ENCODE results near the gene KIF3B. TPM values are rescaled to one million over a fixed set of nuclear protein-coding genes. Genes with fewer than 3 reads are reported as not detected.

KIF3B gene
- polyA plus RNA-seq, 1 donor (not counting 4 experiments of a cell fraction or from before 2014, with no cell fraction given), result 20.3 TPM

DNA sequence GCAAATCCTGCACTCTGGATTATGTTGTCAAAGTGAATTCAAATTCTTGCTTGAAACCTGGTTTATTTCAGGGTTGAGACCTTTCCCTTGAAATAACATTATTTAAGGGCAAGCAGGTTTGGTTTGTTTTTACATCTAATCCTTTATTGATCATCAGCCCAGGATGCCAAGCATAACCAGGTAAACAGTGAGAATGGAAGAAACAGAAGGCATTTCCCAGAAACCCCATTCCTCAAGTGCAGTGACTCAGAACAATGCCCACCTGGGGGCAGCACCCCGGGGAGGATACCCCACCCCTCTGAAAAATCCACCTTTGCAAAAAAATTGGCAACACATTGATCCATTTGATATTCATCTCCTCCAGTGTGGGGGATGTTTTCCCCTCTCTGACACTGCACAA, 37.2 kb upstream of the KIF3B start:
- H3K36me3 ChIP-seq (ENCODE audit: control insufficient read depth in 2 of 2, extremely low read depth in 1 of 2, insufficient read depth in 2 of 2, low read length in 2 of 2), result peaks cover 4 to 12% of the 10 kb centered on the region in 2 experiments
- no peak overlapping the region for H2AFZ ChIP-seq (ENCODE audit: control insufficient read depth, low read length)
- dilution Hi-C loops (cut with MboI; ENCODE audit: extremely low pct_ligation_motif_present, low sequenced_read_pairs), result no loop called here
- H3K9ac ChIP-seq (ENCODE audit: control insufficient read depth, extremely low read depth, insufficient read depth, low read length), result no peak overlapping the region
- no peaks in the 10 kb centered on the region for H3K79me2 ChIP-seq (ENCODE audit: control insufficient read depth, insufficient read depth, low read length)
- peaks cover 4% of the 10 kb centered on the region for H3K9me1 ChIP-seq (ENCODE audit: control insufficient read depth, extremely low read depth, insufficient read depth, low read length)
- TF ChIP-seq, protein P1, sequence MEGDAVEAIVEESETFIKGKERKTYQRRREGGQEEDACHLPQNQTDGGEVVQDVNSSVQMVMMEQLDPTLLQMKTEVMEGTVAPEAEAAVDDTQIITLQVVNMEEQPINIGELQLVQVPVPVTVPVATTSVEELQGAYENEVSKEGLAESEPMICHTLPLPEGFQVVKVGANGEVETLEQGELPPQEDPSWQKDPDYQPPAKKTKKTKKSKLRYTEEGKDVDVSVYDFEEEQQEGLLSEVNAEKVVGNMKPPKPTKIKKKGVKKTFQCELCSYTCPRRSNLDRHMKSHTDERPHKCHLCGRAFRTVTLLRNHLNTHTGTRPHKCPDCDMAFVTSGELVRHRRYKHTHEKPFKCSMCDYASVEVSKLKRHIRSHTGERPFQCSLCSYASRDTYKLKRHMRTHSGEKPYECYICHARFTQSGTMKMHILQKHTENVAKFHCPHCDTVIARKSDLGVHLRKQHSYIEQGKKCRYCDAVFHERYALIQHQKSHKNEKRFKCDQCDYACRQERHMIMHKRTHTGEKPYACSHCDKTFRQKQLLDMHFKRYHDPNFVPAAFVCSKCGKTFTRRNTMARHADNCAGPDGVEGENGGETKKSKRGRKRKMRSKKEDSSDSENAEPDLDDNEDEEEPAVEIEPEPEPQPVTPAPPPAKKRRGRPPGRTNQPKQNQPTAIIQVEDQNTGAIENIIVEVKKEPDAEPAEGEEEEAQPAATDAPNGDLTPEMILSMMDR (optimal IDR thresholded peaks at IDR 0.05 in 1 of 3, IDR thresholded peaks at IDR 0.05 in 1 of 3, conservative IDR thresholded peaks at IDR 0.05 in 1 of 3; ENCODE audit: extremely low read depth in 1 of 3, insufficient read depth in 2 of 3, low read length in 3 of 3), result no peak
- TF ChIP-seq EZH2 (IDR thresholded peaks at IDR 0.05; ENCODE audit: low read length), result no peak
- DNase-seq (ENCODE audit: low read depth, low spot score), result no peak
- H3K4me3 ChIP-seq (ENCODE audit: control insufficient read depth in 2 of 3, extremely low read depth in 1 of 3, insufficient read depth in 2 of 3, low read depth in 1 of 3, low read length in 3 of 3), result no peak overlapping the region
- H4K20me1 ChIP-seq (ENCODE audit: control insufficient read depth, extremely low read depth, insufficient read depth, low read length), result no peaks in the 10 kb centered on the region
- no peak overlapping the region for H3K4me2 ChIP-seq (ENCODE audit: control insufficient read depth, extremely low read depth, insufficient read depth, low read depth, low read length)
- H3K27me3 ChIP-seq (ENCODE audit: control insufficient read depth, extremely low read depth, insufficient read depth, low read length), result no peaks in the 10 kb centered on the region
- peaks cover 9% of the 10 kb centered on the region for H3K4me1 ChIP-seq (ENCODE audit: control insufficient read depth, extremely low read depth, insufficient read depth, low read length)
- H3K27ac ChIP-seq (ENCODE audit: control insufficient read depth, insufficient read depth, low read length), result no peak overlapping the region
- no peaks in the 10 kb centered on the region for H3K9me3 ChIP-seq (ENCODE audit: control insufficient read depth, low read depth, low read length)
- FAIRE-seq, result no peak

DNA sequence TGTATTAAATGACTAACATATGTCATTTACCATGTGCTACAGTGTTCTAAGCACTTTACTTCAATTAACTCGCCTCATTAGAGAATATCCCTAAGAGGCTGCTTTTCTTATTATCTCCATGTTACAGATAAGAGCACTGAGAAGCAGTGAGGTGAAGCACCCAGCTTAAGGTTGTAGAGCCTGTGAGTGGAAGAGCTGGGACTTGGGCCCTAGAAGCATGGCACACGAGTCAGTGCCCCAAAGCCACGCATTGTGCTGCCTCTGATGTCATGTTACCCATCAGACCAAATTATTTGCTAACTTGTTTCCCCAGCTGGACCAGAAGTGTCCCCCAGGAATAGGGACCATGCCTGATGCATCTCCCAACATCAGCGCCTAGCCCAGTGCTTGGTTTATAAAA, 35.6 kb upstream of the KIF3B start:
- H3K27ac ChIP-seq (ENCODE audit: control insufficient read depth, insufficient read depth, low read length), result no peak overlapping the region
- peaks cover 0 to 4% of the 10 kb centered on the region in 2 experiments for H3K36me3 ChIP-seq (ENCODE audit: control insufficient read depth in 2 of 2, extremely low read depth in 1 of 2, insufficient read depth in 2 of 2, low read length in 2 of 2)
- no peak overlapping the region for H3K4me2 ChIP-seq (ENCODE audit: control insufficient read depth, extremely low read depth, insufficient read depth, low read depth, low read length)
- H3K9me3 ChIP-seq (ENCODE audit: control insufficient read depth, low read depth, low read length), result no peaks in the 10 kb centered on the region
- no peak for TF ChIP-seq EZH2 (IDR thresholded peaks at IDR 0.05; ENCODE audit: low read length)
- TF ChIP-seq, protein P1 (optimal IDR thresholded peaks at IDR 0.05 in 1 of 3, IDR thresholded peaks at IDR 0.05 in 1 of 3, conservative IDR thresholded peaks at IDR 0.05 in 1 of 3; ENCODE audit: extremely low read depth in 1 of 3, insufficient read depth in 2 of 3, low read length in 3 of 3), result no peak
- no peak overlapping the region for H2AFZ ChIP-seq (ENCODE audit: control insufficient read depth, low read length)
- FAIRE-seq (no peak), DNase-seq (ENCODE audit: low read depth, low spot score) (no peak)
- no peaks in the 10 kb centered on the region for H3K79me2 ChIP-seq (ENCODE audit: control insufficient read depth, insufficient read depth, low read length)
- no peaks in the 10 kb centered on the region for H3K27me3 ChIP-seq (ENCODE audit: control insufficient read depth, extremely low read depth, insufficient read depth, low read length)
- H3K9me1 ChIP-seq (ENCODE audit: control insufficient read depth, extremely low read depth, insufficient read depth, low read length), result no peaks in the 10 kb centered on the region
- no peaks in the 10 kb centered on the region for H3K4me1 ChIP-seq (ENCODE audit: control insufficient read depth, extremely low read depth, insufficient read depth, low read length)
- no peak overlapping the region for H3K4me3 ChIP-seq (ENCODE audit: control insufficient read depth in 2 of 3, extremely low read depth in 1 of 3, insufficient read depth in 2 of 3, low read depth in 1 of 3, low read length in 3 of 3)
- dilution Hi-C loops (cut with MboI; ENCODE audit: extremely low pct_ligation_motif_present, low sequenced_read_pairs), result no loop called here
- no peaks in the 10 kb centered on the region for H4K20me1 ChIP-seq (ENCODE audit: control insufficient read depth, extremely low read depth, insufficient read depth, low read length)
- H3K9ac ChIP-seq (ENCODE audit: control insufficient read depth, extremely low read depth, insufficient read depth, low read length), result no peak overlapping the region

Measured in keratinocyte (primary cell).